ENCODE results near the gene C4A. TPM values are rescaled to one million over a fixed set of nuclear protein-coding genes. Genes with fewer than 3 reads are reported as not detected.
A peak's percentile ranks its signal among the peaks of the same experiment; 100 is the strongest.

C4A gene
- total and polyA plus RNA-seq, 2 of the 13 experiments (the other 11 are each of a cell fraction or from before 2014, with no cell fraction given) = 165 to 478 TPM

DNA sequence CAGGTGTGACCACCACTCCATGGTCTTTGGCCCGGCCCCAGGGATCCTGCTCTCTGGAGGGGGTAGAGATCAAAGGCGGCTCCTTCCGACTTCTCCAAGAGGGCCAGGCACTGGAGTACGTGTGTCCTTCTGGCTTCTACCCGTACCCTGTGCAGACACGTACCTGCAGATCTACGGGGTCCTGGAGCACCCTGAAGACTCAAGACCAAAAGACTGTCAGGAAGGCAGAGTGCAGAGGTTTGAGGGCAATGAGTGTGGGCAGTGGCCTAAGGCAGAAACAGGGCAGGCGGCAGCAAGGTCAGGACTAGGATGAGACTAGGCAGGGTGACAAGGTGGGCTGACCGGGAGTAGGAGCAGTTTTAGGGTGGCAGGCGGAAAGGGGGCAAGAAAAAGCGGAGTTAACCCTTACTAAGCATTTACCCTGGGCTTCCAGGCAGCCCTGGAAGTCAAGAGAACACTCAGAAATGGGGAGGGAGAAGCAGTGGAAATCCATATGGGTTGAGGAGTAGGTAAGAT, 35.4 kb upstream of the C4A start (continued):
- TF ChIP-seq, protein P1, sequence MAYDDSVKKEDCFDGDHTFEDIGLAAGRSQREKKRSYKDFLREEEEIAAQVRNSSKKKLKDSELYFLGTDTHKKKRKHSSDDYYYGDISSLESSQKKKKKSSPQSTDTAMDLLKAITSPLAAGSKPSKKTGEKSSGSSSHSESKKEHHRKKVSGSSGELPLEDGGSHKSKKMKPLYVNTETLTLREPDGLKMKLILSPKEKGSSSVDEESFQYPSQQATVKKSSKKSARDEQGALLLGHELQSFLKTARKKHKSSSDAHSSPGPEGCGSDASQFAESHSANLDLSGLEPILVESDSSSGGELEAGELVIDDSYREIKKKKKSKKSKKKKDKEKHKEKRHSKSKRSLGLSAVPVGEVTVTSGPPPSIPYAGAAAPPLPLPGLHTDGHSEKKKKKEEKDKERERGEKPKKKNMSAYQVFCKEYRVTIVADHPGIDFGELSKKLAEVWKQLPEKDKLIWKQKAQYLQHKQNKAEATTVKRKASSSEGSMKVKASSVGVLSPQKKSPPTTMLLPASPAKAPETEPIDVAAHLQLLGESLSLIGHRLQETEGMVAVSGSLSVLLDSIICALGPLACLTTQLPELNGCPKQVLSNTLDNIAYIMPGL (CRISPR knock-in tag; IDR thresholded peaks at IDR 0.05; ENCODE audit: borderline replicate concordance in 1 of 2, low read depth in 1 of 2) = peak in 1 of 2 experiments; percentile 51; a peak in 2 of 4 replicates
- TF ChIP-seq ZNF30 (CRISPR knock-in tag; IDR thresholded peaks at IDR 0.05) (peak; percentile 37; the same call in 1 of the 2 replicates), ESRRA (CRISPR knock-in tag; IDR thresholded peaks at IDR 0.05; ENCODE audit: low read depth) (peak; percentile 28; the same call in 1 of the 2 replicates), GZF1 (CRISPR knock-in tag; IDR thresholded peaks at IDR 0.05) (no peak), ZNF235 (CRISPR knock-in tag; IDR thresholded peaks at IDR 0.05; ENCODE audit: borderline replicate concordance) (peak; percentile 58; the same call in 1 of the 2 replicates), SIN3B (IDR thresholded peaks at IDR 0.05; ENCODE audit: low read length) (no peak), ZFP36 (IDR thresholded peaks at IDR 0.05; ENCODE audit: borderline replicate concordance, low read depth, low read length, partially characterized antibody) (no peak), RARG (CRISPR knock-in tag; IDR thresholded peaks at IDR 0.05; ENCODE audit: low read depth) (no peak), PRDM10 (CRISPR knock-in tag; IDR thresholded peaks at IDR 0.05; ENCODE audit: low read depth) (no peak), MTF2 (CRISPR knock-in tag; IDR thresholded peaks at IDR 0.05; ENCODE audit: borderline replicate concordance) (peak; percentile 83), ZNF792 (CRISPR knock-in tag; IDR thresholded peaks at IDR 0.05) (0 out of 2 replicates have a peak, but pooled peaks have one; percentile 19), NR3C1 (CRISPR knock-in tag; IDR thresholded peaks at IDR 0.05) (no peak; the same call in 1 of the 2 replicates), ZNF737 (CRISPR knock-in tag; IDR thresholded peaks at IDR 0.05; ENCODE audit: borderline replicate concordance) (0 out of 2 replicates have a peak, but pooled peaks have one; percentile 95), ZNF691 (CRISPR knock-in tag; IDR thresholded peaks at IDR 0.05; ENCODE audit: borderline replicate concordance, low read depth) (no peak), ZBTB44 (CRISPR knock-in tag; IDR thresholded peaks at IDR 0.05) (0 out of 2 replicates have a peak, but pooled peaks have one; percentile 9), ATF7-NPFF (CRISPR knock-in tag; IDR thresholded peaks at IDR 0.05; ENCODE audit: low read depth) (0 out of 2 replicates have a peak, but pooled peaks have one; percentile 18), ZBTB8A (CRISPR knock-in tag; IDR thresholded peaks at IDR 0.05; ENCODE audit: borderline replicate concordance, low read depth) (no peak), FOSL2 (CRISPR knock-in tag; IDR thresholded peaks at IDR 0.05) (peak; percentile 6; the same call in 1 of the 2 replicates), ZNF333 (CRISPR knock-in tag; IDR thresholded peaks at IDR 0.05; ENCODE audit: borderline replicate concordance) (peak; percentile 31; the same call in 1 of the 2 replicates), DPF2 (CRISPR knock-in tag; IDR thresholded peaks at IDR 0.05; ENCODE audit: borderline replicate concordance, low read depth) (0 out of 2 replicates have a peak, but pooled peaks have one; percentile 2), NCOA1 (CRISPR knock-in tag; IDR thresholded peaks at IDR 0.05) (peak; percentile 64; the same call in 1 of the 2 replicates), ZNF317 (CRISPR knock-in tag; IDR thresholded peaks at IDR 0.05) (peak; percentile 56; the same call in 1 of the 2 replicates)

Data from HepG2 (cell line).